ENCODE data around the gene B4GALNT4. TPM values are rescaled to one million over a fixed set of nuclear protein-coding genes. Genes with fewer than 3 reads are reported as not detected.

B4GALNT4 gene
- total and polyA plus RNA-seq, 2 of the 8 experiments (the other 6 are each of a cell fraction or from before 2014, with no cell fraction given): 40.9 to 76.3 TPM

DNA sequence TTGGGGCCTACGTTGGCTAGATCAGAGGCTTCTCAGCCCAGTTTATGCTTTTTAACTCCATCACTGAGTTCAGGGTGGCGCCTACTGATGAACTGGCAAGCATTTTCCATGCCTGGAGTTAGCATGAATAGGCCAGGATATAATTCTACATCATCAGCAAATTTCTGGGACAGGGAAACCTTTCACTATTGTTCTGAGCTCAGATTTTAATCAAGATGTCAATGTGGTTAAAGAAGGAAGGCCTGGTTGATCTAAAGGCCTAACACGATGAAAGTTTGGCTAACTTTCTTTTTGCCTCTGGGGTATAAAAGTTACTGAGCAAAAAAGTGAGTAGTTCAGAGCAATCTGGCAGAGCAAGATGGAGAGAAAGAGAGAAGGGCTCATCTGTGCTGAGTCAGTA lies 27.0 kb upstream of the B4GALNT4 start:
- H3K27ac ChIP-seq (ENCODE audit: low read depth, low read length): no peak overlapping the region
- H3K9me3 ChIP-seq (ENCODE audit: insufficient read depth in 2 of 2, low read depth in 1 of 2, low read length in 1 of 2): no peaks in the 10 kb centered on the region
- POLR2A ChIA-PET (ENCODE audit: partially characterized antibody): interaction anchor here (0.8 to 2.4 kb wide), 4 partner anchors 11 to 25 kb away, joined by 3 to 5 read pairs (median 3); no protein-coding TSS in a partner anchor
- no peak overlapping the region for H4K8ac ChIP-seq (ENCODE audit: extremely low read depth, insufficient read depth, low read length)
- DNase-seq (ENCODE audit: low read depth in 1 of 2, low spot score in 2 of 2) (no peak), FAIRE-seq (no peak)
- no peaks in the 10 kb centered on the region for H3K36me3 ChIP-seq (ENCODE audit: control insufficient read depth in 2 of 4, insufficient read depth in 4 of 4, low read length in 3 of 4)
- H2BK20ac ChIP-seq (ENCODE audit: low read length): no peak overlapping the region; the same call in 1 of the 2 replicates
- no peak overlapping the region; a peak in 1 of 4 replicates for H3K4me2 ChIP-seq (ENCODE audit: insufficient read depth in 1 of 2, low read depth in 2 of 2, low read length in 2 of 2)
- no peaks in the 10 kb centered on the region for H3K79me2 ChIP-seq (ENCODE audit: control insufficient read depth in 1 of 2, insufficient read depth in 2 of 2, low read length in 2 of 2)
- H3K4ac ChIP-seq (replicated peaks; ENCODE audit: insufficient read length, low read depth, low read length): no peak overlapping the region
- H3K56ac ChIP-seq (replicated peaks; ENCODE audit: insufficient read length, low read depth, low read length): no peak overlapping the region
- H3K23ac ChIP-seq (ENCODE audit: insufficient read length): no peak overlapping the region
- no peak overlapping the region for H4K5ac ChIP-seq (ENCODE audit: insufficient read length, low read depth, low read length)
- no peak overlapping the region for H2BK120ac ChIP-seq (replicated peaks; ENCODE audit: low read depth, low read length)
- CTCF ChIA-PET (ENCODE audit: partially characterized antibody): interaction anchor here (0.6 to 5.6 kb wide), 3 partner anchors 13 to 41 kb away, joined by 3 to 22 read pairs (median 3); no protein-coding TSS in a partner anchor
- no peak overlapping the region for H2AK5ac ChIP-seq (ENCODE audit: low read depth, low read length)
- no peak for TF ChIP-seq SRF (IDR thresholded peaks at IDR 0.05; ENCODE audit: low read depth, low read length)
- no peak for TF ChIP-seq MAFK (IDR thresholded peaks at IDR 0.05; ENCODE audit: low read depth, low read length)
- TF ChIP-seq CBX5 (IDR thresholded peaks at IDR 0.05; ENCODE audit: low read depth, low read length): no peak
- no peak for TF ChIP-seq CEBPB (IDR thresholded peaks at IDR 0.05; ENCODE audit: low read depth, low read length)
- no peak for TF ChIP-seq SAP30 (IDR thresholded peaks at IDR 0.05; ENCODE audit: insufficient read depth, insufficient replicate concordance, low read length)
- no peak for TF ChIP-seq TAF1 (IDR thresholded peaks at IDR 0.05; ENCODE audit: low read depth, low read length)
- TF ChIP-seq, protein P1, sequence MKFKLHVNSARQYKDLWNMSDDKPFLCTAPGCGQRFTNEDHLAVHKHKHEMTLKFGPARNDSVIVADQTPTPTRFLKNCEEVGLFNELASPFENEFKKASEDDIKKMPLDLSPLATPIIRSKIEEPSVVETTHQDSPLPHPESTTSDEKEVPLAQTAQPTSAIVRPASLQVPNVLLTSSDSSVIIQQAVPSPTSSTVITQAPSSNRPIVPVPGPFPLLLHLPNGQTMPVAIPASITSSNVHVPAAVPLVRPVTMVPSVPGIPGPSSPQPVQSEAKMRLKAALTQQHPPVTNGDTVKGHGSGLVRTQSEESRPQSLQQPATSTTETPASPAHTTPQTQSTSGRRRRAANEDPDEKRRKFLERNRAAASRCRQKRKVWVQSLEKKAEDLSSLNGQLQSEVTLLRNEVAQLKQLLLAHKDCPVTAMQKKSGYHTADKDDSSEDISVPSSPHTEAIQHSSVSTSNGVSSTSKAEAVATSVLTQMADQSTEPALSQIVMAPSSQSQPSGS (IDR thresholded peaks at IDR 0.05; ENCODE audit: low read length): no peak
- TF ChIP-seq, protein P2, sequence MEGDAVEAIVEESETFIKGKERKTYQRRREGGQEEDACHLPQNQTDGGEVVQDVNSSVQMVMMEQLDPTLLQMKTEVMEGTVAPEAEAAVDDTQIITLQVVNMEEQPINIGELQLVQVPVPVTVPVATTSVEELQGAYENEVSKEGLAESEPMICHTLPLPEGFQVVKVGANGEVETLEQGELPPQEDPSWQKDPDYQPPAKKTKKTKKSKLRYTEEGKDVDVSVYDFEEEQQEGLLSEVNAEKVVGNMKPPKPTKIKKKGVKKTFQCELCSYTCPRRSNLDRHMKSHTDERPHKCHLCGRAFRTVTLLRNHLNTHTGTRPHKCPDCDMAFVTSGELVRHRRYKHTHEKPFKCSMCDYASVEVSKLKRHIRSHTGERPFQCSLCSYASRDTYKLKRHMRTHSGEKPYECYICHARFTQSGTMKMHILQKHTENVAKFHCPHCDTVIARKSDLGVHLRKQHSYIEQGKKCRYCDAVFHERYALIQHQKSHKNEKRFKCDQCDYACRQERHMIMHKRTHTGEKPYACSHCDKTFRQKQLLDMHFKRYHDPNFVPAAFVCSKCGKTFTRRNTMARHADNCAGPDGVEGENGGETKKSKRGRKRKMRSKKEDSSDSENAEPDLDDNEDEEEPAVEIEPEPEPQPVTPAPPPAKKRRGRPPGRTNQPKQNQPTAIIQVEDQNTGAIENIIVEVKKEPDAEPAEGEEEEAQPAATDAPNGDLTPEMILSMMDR (IDR thresholded peaks at IDR 0.05; ENCODE audit: control extremely low read depth in 1 of 3, insufficient read depth in 1 of 3, low read depth in 1 of 3, low read length in 3 of 3): no peak
- no peak for TF ChIP-seq TEAD4 (IDR thresholded peaks at IDR 0.05; ENCODE audit: low read depth, low read length)
- H3K23me2 ChIP-seq (ENCODE audit: low read depth, low read length): no peaks in the 10 kb centered on the region
- H2BK15ac ChIP-seq (ENCODE audit: low read length): no peak overlapping the region
- no peak overlapping the region for H3K9ac ChIP-seq (replicated peaks in 1 of 4; ENCODE audit: extremely low read depth in 1 of 4, low read depth in 3 of 4, low read length in 3 of 4)
- no peak overlapping the region; the same call in 1 of the 2 replicates for H3K18ac ChIP-seq (ENCODE audit: extremely low read depth, low read length)
- H3K4me3 ChIP-seq (ENCODE audit: extremely low read depth in 1 of 4, insufficient read depth in 2 of 4, low read depth in 3 of 4, low read length in 4 of 4): no peak overlapping the region
- H3K27me3 ChIP-seq (replicated peaks in 1 of 4; ENCODE audit: control insufficient read depth in 3 of 4, extremely low read depth in 1 of 4, insufficient read depth in 3 of 4, low read length in 3 of 4): no peaks in the 10 kb centered on the region
- H2BK5ac ChIP-seq (ENCODE audit: low read depth, low read length): 0 out of 2 replicates have a peak overlapping the region, but pooled peaks have one; percentile 73
- 81% methylated on average over 3 of the region's 3 CpGs; no CpG with 5 or more reads in 1 of the 2 experiments for WGBS, 2 experiments (ENCODE audit: extremely low coverage in 1 of 2, insufficient coverage in 1 of 2, insufficient read length in 1 of 2, insufficient replicate concordance in 2 of 2, low coverage in 1 of 2, low lambda C conversion rate in 2 of 2, missing lambda C conversion rate in 1 of 2)
- H4K91ac ChIP-seq (replicated peaks; ENCODE audit: insufficient read length, low read length): no peak overlapping the region
- H4K20me1 ChIP-seq (replicated peaks in 1 of 2; ENCODE audit: control insufficient read depth in 1 of 2, insufficient read depth in 2 of 2, low read length in 2 of 2): no peaks in the 10 kb centered on the region
- no peak overlapping the region for H3K14ac ChIP-seq (ENCODE audit: insufficient read length)
- no peak overlapping the region for H2AFZ ChIP-seq (ENCODE audit: low read length)
- H3K79me1 ChIP-seq (ENCODE audit: low read depth, low read length): no peaks in the 10 kb centered on the region
- H3K4me1 ChIP-seq (replicated peaks in 1 of 4; ENCODE audit: control insufficient read depth in 3 of 4, insufficient read depth in 4 of 4, low read length in 3 of 4): peaks cover 0 to 14% (median 9%) of the 10 kb centered on the region in 4 experiments; a peak in 5 of 7 replicates
- H2BK12ac ChIP-seq (ENCODE audit: low read depth, low read length): no peak overlapping the region

Data from H1 (cell line).